ENCODE data around the gene SERPINB7. TPM values are rescaled to one million over a fixed set of nuclear protein-coding genes. Genes with fewer than 3 reads are reported as not detected.

SERPINB7 gene
- total and polyA plus RNA-seq, 4 donors, result 0.12 to 1.6 (median 0.19) TPM

DNA sequence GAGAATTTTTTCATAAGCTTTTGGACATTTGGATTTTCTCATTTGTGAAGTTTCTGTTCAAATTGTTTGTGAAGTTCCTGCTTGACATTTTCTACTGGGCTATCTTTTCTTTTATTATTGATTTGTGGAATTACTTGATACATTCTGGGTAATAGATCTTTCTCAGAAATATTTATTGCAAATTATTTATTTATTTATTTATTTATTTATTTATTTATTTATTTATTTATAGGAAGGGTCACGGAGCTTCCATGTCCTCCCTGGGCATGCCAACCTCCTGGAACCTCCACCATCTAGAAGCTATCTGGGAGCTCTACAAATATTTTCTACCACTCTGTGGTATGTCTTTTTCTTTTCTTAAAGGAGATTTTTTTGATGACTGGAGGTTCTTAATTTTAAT is 25.7 kb upstream of the SERPINB7 start:
- 65 to 95% methylated on average over 1 of the region's 1 CpG for WGBS, 2 donors
- ATAC-seq (ENCODE audit: insufficient read depth, low FRiP score) (no peak), DNase-seq (no peak)
- H3K27me3 ChIP-seq (ENCODE audit: control insufficient read depth in 3 of 3, insufficient read depth in 3 of 3, low read length in 2 of 3), result no peaks in the 10 kb centered on the region
- no peak overlapping the region for H3K27ac ChIP-seq (ENCODE audit: low read depth in 1 of 2, low read length in 1 of 2)
- no peaks in the 10 kb centered on the region for H3K36me3 ChIP-seq (ENCODE audit: control insufficient read depth in 4 of 4, insufficient read depth in 4 of 4, low read length in 4 of 4)
- no peaks in the 10 kb centered on the region for H3K4me1 ChIP-seq (ENCODE audit: control insufficient read depth in 5 of 5, insufficient read depth in 5 of 5, low read length in 5 of 5)
- H3K9ac ChIP-seq (ENCODE audit: insufficient read depth in 1 of 2, low read length in 2 of 2), result no peak overlapping the region
- H3K4me3 ChIP-seq, result no peak overlapping the region
- peaks cover 0 to 1% (median 0%) of the 10 kb centered on the region in 4 donors for H3K9me3 ChIP-seq (ENCODE audit: control insufficient read depth in 4 of 4, insufficient read depth in 3 of 4, low read length in 3 of 4)
- TF ChIP-seq, protein P1, sequence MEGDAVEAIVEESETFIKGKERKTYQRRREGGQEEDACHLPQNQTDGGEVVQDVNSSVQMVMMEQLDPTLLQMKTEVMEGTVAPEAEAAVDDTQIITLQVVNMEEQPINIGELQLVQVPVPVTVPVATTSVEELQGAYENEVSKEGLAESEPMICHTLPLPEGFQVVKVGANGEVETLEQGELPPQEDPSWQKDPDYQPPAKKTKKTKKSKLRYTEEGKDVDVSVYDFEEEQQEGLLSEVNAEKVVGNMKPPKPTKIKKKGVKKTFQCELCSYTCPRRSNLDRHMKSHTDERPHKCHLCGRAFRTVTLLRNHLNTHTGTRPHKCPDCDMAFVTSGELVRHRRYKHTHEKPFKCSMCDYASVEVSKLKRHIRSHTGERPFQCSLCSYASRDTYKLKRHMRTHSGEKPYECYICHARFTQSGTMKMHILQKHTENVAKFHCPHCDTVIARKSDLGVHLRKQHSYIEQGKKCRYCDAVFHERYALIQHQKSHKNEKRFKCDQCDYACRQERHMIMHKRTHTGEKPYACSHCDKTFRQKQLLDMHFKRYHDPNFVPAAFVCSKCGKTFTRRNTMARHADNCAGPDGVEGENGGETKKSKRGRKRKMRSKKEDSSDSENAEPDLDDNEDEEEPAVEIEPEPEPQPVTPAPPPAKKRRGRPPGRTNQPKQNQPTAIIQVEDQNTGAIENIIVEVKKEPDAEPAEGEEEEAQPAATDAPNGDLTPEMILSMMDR (IDR thresholded peaks at IDR 0.05; ENCODE audit: control extremely low read depth, extremely low read depth), result no peak

DNA sequence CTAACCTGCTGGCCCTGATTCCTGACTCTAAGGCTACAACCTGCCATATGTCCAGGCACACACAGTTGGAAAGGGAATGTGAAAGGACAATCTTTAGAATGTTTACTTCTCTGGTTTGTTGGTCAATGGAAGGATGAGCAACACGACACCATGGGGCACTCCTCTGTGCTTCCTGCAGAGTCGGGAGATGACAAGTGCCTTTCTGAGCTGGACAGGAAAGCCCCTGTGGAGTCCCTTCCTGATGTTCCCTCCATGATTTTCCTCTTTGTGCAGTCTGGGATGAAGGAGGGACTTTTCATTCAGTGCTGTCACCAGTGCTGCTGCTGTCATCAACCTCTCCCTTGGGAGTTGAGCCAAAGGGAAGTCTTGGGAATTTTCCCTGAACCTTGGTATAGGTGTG is 22.6 kb upstream of the SERPINB7 start:
- no peak for DNase-seq
- Histone ChIP-seq H3K36me3 (ENCODE audit: control insufficient read depth in 4 of 4, insufficient read depth in 4 of 4, low read length in 4 of 4) (no peaks in the 10 kb centered on the region), H3K27me3 (ENCODE audit: control insufficient read depth in 3 of 3, insufficient read depth in 3 of 3, low read length in 2 of 3) (no peaks in the 10 kb centered on the region), H3K27ac (ENCODE audit: low read depth in 1 of 2, low read length in 1 of 2) (no peak overlapping the region), H3K4me1 (ENCODE audit: control insufficient read depth in 5 of 5, insufficient read depth in 5 of 5, low read length in 5 of 5) (no peaks in the 10 kb centered on the region), H3K9me3 (ENCODE audit: control insufficient read depth in 4 of 4, insufficient read depth in 3 of 4, low read length in 3 of 4) (peaks cover 0 to 2% (median 0%) of the 10 kb centered on the region in 4 donors), H3K4me3 (no peak overlapping the region), H3K9ac (ENCODE audit: insufficient read depth in 1 of 2, low read length in 2 of 2) (no peak overlapping the region)
- 56 to 69% methylated on average over 2 of the region's 2 CpGs for WGBS, 2 donors
- no peak for ATAC-seq (ENCODE audit: insufficient read depth, low FRiP score)
- TF ChIP-seq, protein P1 (IDR thresholded peaks at IDR 0.05; ENCODE audit: control extremely low read depth, extremely low read depth), result no peak

DNA sequence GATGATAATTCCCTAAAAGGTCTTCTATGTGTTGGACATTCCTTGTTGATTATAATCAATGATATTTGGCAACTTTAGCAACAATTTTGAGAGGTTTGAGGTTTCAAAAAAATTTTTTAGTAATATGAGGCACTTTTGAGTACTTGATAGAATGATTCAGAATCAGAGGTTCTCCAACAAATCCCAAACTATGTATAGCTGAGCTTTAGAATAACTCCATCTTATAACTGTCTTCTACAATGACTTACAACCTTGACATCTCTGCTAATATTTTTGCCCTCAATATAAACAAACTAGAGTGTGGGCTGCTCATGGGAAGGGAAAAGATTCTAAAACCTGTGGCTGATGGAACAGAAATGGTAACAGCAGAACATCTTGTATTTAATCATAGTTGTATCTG is 21.5 kb upstream of the SERPINB7 start:
- no peak overlapping the region for H3K4me3 ChIP-seq
- TF ChIP-seq, protein P1 (IDR thresholded peaks at IDR 0.05; ENCODE audit: control extremely low read depth, extremely low read depth), result no peak
- peaks cover 0 to 3% (median under 1%) of the 10 kb centered on the region in 4 donors for H3K9me3 ChIP-seq (ENCODE audit: control insufficient read depth in 4 of 4, insufficient read depth in 3 of 4, low read length in 3 of 4)
- H3K27ac ChIP-seq (ENCODE audit: low read depth in 1 of 2, low read length in 1 of 2), result no peak overlapping the region
- H3K4me1 ChIP-seq (ENCODE audit: control insufficient read depth in 5 of 5, insufficient read depth in 5 of 5, low read length in 5 of 5), result no peaks in the 10 kb centered on the region
- no peaks in the 10 kb centered on the region for H3K27me3 ChIP-seq (ENCODE audit: control insufficient read depth in 3 of 3, insufficient read depth in 3 of 3, low read length in 2 of 3)
- no peak overlapping the region for H3K9ac ChIP-seq (ENCODE audit: insufficient read depth in 1 of 2, low read length in 2 of 2)
- DNase-seq (no peak), ATAC-seq (ENCODE audit: insufficient read depth, low FRiP score) (no peak)
- H3K36me3 ChIP-seq (ENCODE audit: control insufficient read depth in 4 of 4, insufficient read depth in 4 of 4, low read length in 4 of 4), result no peaks in the 10 kb centered on the region

GRCh38 chr18:63757541-63757940 is 17.7 kb upstream of the SERPINB7 start:
- Histone ChIP-seq H3K36me3 (ENCODE audit: control insufficient read depth in 4 of 4, insufficient read depth in 4 of 4, low read length in 4 of 4) (no peaks in the 10 kb centered on the region), H3K4me3 (no peak overlapping the region), H3K9me3 (ENCODE audit: control insufficient read depth in 4 of 4, insufficient read depth in 3 of 4, low read length in 3 of 4) (peaks cover 0 to 7% (median 4%) of the 10 kb centered on the region in 4 donors), H3K27ac (ENCODE audit: low read depth in 1 of 2, low read length in 1 of 2) (no peak overlapping the region), H3K4me1 (ENCODE audit: control insufficient read depth in 5 of 5, insufficient read depth in 5 of 5, low read length in 5 of 5) (no peaks in the 10 kb centered on the region), H3K27me3 (ENCODE audit: control insufficient read depth in 3 of 3, insufficient read depth in 3 of 3, low read length in 2 of 3) (no peaks in the 10 kb centered on the region), H3K9ac (ENCODE audit: insufficient read depth in 1 of 2, low read length in 2 of 2) (no peak overlapping the region)
- no peak for DNase-seq
- TF ChIP-seq, protein P1 (IDR thresholded peaks at IDR 0.05; ENCODE audit: control extremely low read depth, extremely low read depth), result no peak
- ATAC-seq (ENCODE audit: insufficient read depth, low FRiP score), result no peak

All from lung (tissue), 12 donors.